ENCODE results near the gene ST8SIA6. TPM values are rescaled to one million over a fixed set of nuclear protein-coding genes. Genes with fewer than 3 reads are reported as not detected.

Gene ST8SIA6
- total and polyA plus RNA-seq, 2 of the 8 experiments (the other 6 are each of a cell fraction or from before 2014, with no cell fraction given), result 0.70 to 1.1 TPM

GRCh38 chr10:17453035-17453372 lies 1.4 kb downstream of the ST8SIA6 start (continued):
- no peak for TF ChIP-seq CHD7 (IDR thresholded peaks at IDR 0.05; ENCODE audit: insufficient replicate concordance, low read length)
- TF ChIP-seq BCL11A (IDR thresholded peaks at IDR 0.05; ENCODE audit: low read depth in 2 of 2, low read length in 2 of 2), result no peak
- no peak for TF ChIP-seq SAP30 (IDR thresholded peaks at IDR 0.05; ENCODE audit: insufficient read depth, insufficient replicate concordance, low read length)
- TF ChIP-seq TCF12 (IDR thresholded peaks at IDR 0.05; ENCODE audit: low read depth, low read length), result no peak

All from H1 (cell line).